Stomach (tissue), 4 donors: ENCODE results near the gene ZNF263.
A peak's percentile ranks its signal among the peaks of the same experiment; 100 is the strongest.

ENCODE experiments used
- POLR2AphosphoS5 ChIP-seq, 3 donors: sonication (generic); formaldehyde crosslinking; IDR thresholded peaks; one replicate each; pipeline ENCODE4 v1.6.1; 2016; ENCODE audit warnings: antibody characterized with exemption in 3 of 3
- TF ChIP-seq, protein P1 (sequence below), 7 experiments: fragments of 450-650 bp in 4 of 7; fragments of 200-600 bp in 3 of 7; sonication (generic) in 3 of 7; IDR thresholded peaks; one replicate each; pipeline ENCODE4 v1.5.1; 2016 to 2019; ENCODE audit warnings: antibody characterized with exemption in 7 of 7, control low read depth in 2 of 7, mild to moderate bottlenecking in 1 of 7

DNA sequence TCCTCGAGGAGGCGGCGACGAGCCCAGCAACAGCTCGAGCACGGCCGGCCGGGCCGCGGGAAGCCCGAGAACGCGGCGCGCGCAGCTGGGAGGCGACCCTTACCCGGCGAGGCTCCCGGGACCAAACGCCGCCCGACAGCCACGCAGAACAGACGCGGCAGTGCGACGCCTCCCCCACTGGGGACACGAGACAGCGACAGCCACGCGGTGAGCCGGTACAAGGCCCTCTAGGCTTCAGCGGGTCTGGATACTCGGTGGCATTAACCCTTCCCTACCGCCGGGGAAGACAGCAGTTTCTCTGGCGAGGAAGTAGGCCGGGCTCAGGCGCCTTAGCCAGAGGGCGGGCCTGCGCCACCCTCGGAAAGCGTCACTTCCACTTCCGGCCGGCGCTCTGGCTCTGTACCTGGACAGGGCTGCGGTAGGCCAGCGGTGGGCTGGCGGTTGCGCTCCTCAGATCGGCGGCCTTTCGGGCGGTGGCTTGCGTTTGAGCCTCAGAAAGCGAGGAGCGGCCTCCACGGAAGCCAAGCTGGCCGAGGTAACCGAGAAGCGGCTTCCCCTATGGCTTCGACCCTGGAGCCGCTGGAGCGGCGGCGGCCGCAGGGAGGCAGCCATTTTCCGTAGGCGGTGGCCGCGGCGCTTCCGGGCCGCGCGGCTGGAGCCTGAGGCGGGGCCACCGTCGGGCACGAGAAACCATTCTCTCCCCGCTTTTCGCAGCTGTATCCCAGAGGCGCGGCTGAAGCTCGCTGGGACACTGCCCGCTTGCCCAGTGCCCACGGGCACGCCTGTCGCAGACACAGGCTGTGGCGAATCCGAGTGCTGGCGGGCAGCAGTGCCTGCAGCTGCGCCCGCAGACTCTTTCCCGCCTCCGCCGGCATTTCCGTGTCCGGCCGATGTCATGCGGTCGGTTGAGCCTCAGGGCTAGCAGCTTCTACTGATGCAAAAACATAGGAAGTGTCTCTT lies 22.1 kb downstream of the ZNF263 start, which contains the start of the genes TIGD7 and ZNF75A:
- TF ChIP-seq, protein P1, sequence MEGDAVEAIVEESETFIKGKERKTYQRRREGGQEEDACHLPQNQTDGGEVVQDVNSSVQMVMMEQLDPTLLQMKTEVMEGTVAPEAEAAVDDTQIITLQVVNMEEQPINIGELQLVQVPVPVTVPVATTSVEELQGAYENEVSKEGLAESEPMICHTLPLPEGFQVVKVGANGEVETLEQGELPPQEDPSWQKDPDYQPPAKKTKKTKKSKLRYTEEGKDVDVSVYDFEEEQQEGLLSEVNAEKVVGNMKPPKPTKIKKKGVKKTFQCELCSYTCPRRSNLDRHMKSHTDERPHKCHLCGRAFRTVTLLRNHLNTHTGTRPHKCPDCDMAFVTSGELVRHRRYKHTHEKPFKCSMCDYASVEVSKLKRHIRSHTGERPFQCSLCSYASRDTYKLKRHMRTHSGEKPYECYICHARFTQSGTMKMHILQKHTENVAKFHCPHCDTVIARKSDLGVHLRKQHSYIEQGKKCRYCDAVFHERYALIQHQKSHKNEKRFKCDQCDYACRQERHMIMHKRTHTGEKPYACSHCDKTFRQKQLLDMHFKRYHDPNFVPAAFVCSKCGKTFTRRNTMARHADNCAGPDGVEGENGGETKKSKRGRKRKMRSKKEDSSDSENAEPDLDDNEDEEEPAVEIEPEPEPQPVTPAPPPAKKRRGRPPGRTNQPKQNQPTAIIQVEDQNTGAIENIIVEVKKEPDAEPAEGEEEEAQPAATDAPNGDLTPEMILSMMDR (IDR thresholded peaks at IDR 0.05): peak in 2 of 7 experiments; percentile 20 to 28
- TF ChIP-seq POLR2AphosphoS5 (IDR thresholded peaks at IDR 0.05): peak; percentile 69 to 94 (median 91)
